Body of pancreas (tissue), 4 donors: ENCODE results near the gene ITIH3. TPM values are rescaled to one million over a fixed set of nuclear protein-coding genes. Genes with fewer than 3 reads are reported as not detected.

ENCODE experiments used
- ATAC-seq: fragments of 150-250 bp; one replicate; pipeline ENCODE4 v1.9.1; 2016
- DNase-seq, 4 donors: peaks; one replicate each; pipeline ENCODE4 v3.0.0-alpha.2; 2019
- H3K27ac ChIP-seq, 4 donors: fragments of 200-600 bp; sonication (generic); 1 replicate in 3 of 4; 2 replicates in 1 of 4; pipeline versions ENCODE4 v1.5.1 to v1.6.1; 2016 to 2019; ENCODE audit warnings: mild to moderate bottlenecking in 1 of 4, mixed read lengths in 1 of 4, moderate library complexity in 1 of 4
- H3K27me3 ChIP-seq, 2 donors: fragments of 200-600 bp; sonication (generic); one replicate each; pipeline ENCODE4 v1.6.0; 2016; ENCODE audit warnings: mild to moderate bottlenecking in 1 of 2
- H3K36me3 ChIP-seq, 2 donors: fragments of 200-600 bp; sonication (generic); replicated peaks in 1 of 2; 2 replicates each; pipeline ENCODE4 v1.5.1; 2016; ENCODE audit warnings: low read depth in 2 of 2; ENCODE audit not compliant: insufficient read depth in 1 of 2
- H3K4me1 ChIP-seq: fragments of 200-600 bp; sonication (generic); one replicate; pipeline ENCODE4 v1.6.0; 2016
- H3K4me3 ChIP-seq, 2 donors: fragments of 200-600 bp; sonication (generic); 1 replicate in 1 of 2; 2 replicates in 1 of 2; pipeline ENCODE4 v1.5.1; 2016 to 2019
- H3K9me3 ChIP-seq, 3 donors: fragments of 200-600 bp; sonication (generic); 1 replicate in 2 of 3; 2 replicates in 1 of 3; pipeline ENCODE4 v1.5.1; 2016
- POLR2A ChIP-seq, 3 donors: fragments of 450-650 bp; IDR thresholded peaks; one replicate each; pipeline ENCODE4 v1.6.1; 2016; ENCODE audit warnings: antibody characterized with exemption in 3 of 3, mild to moderate bottlenecking in 2 of 3
- WGBS, 2 donors: methylation state at CpG; one replicate each; pipeline ENCODE4 v1.1.5; 2017; 5-methylcytosine and 5-hydroxymethylcytosine counted together
- intact Hi-C: fragments of 100-400 bp; cut with DNase I; formaldehyde crosslinking; loops from one replicate; pipeline ENCODE4 v1.15.1; 2023
- total RNA-seq, 2 donors: library from RNA; depleted of rRNA; stranded (reverse); fragments of >200 nt; gene quantifications; one replicate each; pipeline ENCODE4 v1.1.0, GENCODE V29; 2016
- TF ChIP-seq, protein P1 (sequence below), 7 experiments: fragments of 450-650 bp in 4 of 7; fragments of 200-600 bp in 3 of 7; sonication (generic) in 3 of 7; IDR thresholded peaks; one replicate each; pipeline ENCODE4 v1.5.1; 2016 to 2019; ENCODE audit warnings: antibody characterized with exemption in 7 of 7

The ITIH3 gene
- total RNA-seq, 2 donors from 2014 or later, result 1.6 TPM; not detected in 1

DNA sequence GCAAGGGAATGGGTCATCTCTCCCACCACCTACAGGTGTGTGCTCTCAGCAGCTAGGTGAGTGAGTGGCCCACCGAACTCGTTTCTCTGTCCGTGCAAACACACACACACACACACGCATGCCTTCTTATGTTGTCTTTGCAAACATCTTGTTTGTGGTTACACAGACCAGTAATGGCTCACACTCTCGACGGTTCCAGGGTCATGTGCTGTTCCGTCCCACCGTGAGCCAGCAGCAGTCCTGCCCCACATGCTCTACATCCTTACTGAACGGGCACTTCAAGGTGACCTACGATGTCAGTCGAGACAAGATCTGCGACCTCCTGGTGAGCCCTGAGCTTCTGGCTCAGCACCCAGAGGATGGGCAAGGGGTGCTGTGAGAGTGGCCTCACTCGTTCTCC lies 12.9 kb upstream of the ITIH3 start:
- no peak for TF ChIP-seq POLR2A (IDR thresholded peaks at IDR 0.05)
- TF ChIP-seq, protein P1, sequence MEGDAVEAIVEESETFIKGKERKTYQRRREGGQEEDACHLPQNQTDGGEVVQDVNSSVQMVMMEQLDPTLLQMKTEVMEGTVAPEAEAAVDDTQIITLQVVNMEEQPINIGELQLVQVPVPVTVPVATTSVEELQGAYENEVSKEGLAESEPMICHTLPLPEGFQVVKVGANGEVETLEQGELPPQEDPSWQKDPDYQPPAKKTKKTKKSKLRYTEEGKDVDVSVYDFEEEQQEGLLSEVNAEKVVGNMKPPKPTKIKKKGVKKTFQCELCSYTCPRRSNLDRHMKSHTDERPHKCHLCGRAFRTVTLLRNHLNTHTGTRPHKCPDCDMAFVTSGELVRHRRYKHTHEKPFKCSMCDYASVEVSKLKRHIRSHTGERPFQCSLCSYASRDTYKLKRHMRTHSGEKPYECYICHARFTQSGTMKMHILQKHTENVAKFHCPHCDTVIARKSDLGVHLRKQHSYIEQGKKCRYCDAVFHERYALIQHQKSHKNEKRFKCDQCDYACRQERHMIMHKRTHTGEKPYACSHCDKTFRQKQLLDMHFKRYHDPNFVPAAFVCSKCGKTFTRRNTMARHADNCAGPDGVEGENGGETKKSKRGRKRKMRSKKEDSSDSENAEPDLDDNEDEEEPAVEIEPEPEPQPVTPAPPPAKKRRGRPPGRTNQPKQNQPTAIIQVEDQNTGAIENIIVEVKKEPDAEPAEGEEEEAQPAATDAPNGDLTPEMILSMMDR (IDR thresholded peaks at IDR 0.05), result no peak
- H3K9me3 ChIP-seq, result no peaks in the 10 kb centered on the region
- H3K4me3 ChIP-seq, result no peak overlapping the region
- no peak for ATAC-seq
- H3K4me1 ChIP-seq, result no peaks in the 10 kb centered on the region
- no peaks in the 10 kb centered on the region for H3K36me3 ChIP-seq
- intact Hi-C loops, result no loop called here
- DNase-seq, result peak in 1 of 4 donors; percentile 1
- 33 to 41% methylated on average over 7 to 13 of the region's 13 CpGs for WGBS, 2 donors
- H3K27ac ChIP-seq, result no peak overlapping the region
- no peaks in the 10 kb centered on the region for H3K27me3 ChIP-seq

- Histone ChIP-seq H3K4me3 (no peak overlapping the region), H3K36me3 (no peaks in the 10 kb centered on the region), H3K27ac (no peak overlapping the region), H3K27me3 (no peaks in the 10 kb centered on the region), H3K9me3 (no peaks in the 10 kb centered on the region), H3K4me1 (no peaks in the 10 kb centered on the region)
- peak in 1 of 4 donors; percentile 0 for DNase-seq
- no peak for ATAC-seq
- TF ChIP-seq, protein P1 (IDR thresholded peaks at IDR 0.05), result no peak
- no peak for TF ChIP-seq POLR2A (IDR thresholded peaks at IDR 0.05)
- intact Hi-C loops, result no loop called here
- WGBS, 2 donors, result 56 to 68% methylated on average over 8 to 12 of the region's 12 CpGs
Measured at GRCh38 chr3:52782412-52783210, 12.0 kb upstream of the ITIH3 start.

DNA sequence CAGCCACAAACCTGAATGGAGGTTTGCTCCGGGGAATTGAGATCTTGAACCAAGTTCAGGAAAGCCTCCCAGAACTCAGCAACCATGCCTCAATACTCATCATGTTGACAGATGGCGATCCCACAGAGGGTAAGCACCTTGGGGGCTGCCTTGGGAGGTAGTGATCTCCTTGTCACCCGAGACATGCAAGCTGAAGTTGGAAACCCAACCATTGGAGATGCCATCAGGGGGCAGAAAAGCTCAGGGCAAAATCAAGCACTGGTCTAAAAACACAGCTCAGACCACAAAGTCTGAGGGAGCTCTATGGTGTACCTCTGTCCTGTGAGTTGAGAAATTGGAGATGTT lies 11.4 kb upstream of the ITIH3 start:
- ATAC-seq, result no peak
- Histone ChIP-seq H3K27ac (no peak overlapping the region), H3K36me3 (no peaks in the 10 kb centered on the region), H3K9me3 (no peaks in the 10 kb centered on the region), H3K4me1 (no peaks in the 10 kb centered on the region), H3K27me3 (no peaks in the 10 kb centered on the region), H3K4me3 (no peak overlapping the region)
- WGBS, 2 donors, result 82% methylated on average over 3 of the region's 3 CpGs; no CpG with 5 or more reads in 1 of the 2 donors
- intact Hi-C loops, result no loop called here
- DNase-seq, result peak in 1 of 4 donors; percentile 1
- TF ChIP-seq, protein P1 (IDR thresholded peaks at IDR 0.05), result no peak
- TF ChIP-seq POLR2A (IDR thresholded peaks at IDR 0.05), result no peak

DNA sequence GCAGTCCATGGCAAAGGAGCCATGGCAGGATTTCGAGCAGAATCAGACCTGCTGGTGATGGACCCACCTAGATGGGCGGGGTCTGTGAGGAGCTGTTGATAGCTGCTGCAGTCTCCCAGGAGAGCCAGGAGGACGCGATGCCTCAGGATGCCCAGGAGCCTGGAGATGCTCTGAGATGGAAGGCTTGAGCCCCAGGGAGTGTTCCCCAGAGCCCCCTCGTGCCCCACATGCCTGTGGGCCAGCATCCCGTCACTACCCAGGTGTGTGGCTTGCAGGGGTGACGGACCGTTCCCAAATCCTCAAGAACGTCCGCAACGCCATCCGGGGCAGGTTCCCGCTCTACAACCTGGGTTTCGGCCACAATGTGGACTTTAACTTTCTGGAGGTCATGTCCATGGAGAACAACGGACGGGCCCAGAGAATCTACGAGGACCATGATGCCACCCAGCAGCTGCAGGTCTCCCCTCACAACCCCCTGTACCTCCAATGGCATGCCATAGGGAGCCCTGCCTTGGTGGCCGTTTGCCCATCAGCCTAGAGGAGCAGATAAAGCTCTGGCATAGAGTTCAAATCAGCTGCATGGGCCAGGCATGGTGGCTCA lies 10.5 kb upstream of the ITIH3 start:
- no peak for ATAC-seq
- Histone ChIP-seq H3K36me3 (no peaks in the 10 kb centered on the region), H3K4me1 (no peaks in the 10 kb centered on the region), H3K27ac (no peak overlapping the region), H3K9me3 (no peaks in the 10 kb centered on the region), H3K4me3 (no peak overlapping the region), H3K27me3 (no peaks in the 10 kb centered on the region)
- DNase-seq, result peak in 2 of 4 donors; percentile 4 to 6
- WGBS, 2 donors, result 75 to 87% methylated on average over 10 to 18 of the region's 18 CpGs
- intact Hi-C loops, result no loop called here
- TF ChIP-seq POLR2A (IDR thresholded peaks at IDR 0.05), result no peak
- TF ChIP-seq, protein P1 (IDR thresholded peaks at IDR 0.05), result no peak
